DMS79 (cell line): ENCODE data around the gene SLIT3.

Experiments used
- DNase-seq: peaks from one replicate; lab custom pipeline; 2025; lab: John Stamatoyannopoulos, UW

SLIT3 gene

DNA sequence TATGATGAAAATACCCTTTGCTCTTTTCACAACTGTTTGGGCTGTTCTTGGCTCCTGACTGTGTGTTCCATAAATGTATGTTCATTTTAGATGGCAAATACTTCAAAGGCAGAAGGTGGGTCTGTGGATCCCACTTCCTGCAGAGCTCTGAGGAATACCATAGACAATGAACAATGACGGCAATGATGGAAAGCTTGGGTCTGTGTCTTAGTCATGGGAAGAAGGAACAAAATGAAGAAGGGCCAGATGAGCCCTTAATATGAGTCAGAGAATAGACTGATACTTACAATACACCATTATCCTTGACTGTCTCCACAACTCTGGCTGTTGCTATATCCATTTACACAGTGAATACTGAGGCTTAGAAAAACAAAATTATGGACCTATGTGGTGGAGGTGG lies 126.0 kb downstream of the SLIT3 start:
- DNase-seq = no peak

DNA sequence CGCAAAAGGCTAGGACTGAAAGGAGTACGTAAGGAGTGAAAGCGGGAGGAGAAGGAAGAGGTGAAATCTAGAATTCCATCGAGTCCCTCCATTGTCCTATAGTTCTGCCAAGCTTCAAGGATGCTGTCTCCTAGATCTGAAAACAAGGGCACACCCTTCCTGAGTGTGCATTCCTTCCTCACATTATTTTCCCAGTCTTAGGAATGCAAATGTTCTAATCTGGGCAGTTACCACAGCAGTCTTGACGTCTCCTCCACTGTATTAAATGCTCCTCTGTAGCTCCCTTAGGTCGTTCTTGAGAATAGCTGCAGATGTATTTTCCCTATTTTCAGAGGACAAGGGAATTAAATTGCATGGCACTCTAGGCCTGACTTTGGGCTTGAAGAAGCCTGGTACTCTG lies 127.6 kb downstream of the SLIT3 start:
- no peak for DNase-seq

DNA sequence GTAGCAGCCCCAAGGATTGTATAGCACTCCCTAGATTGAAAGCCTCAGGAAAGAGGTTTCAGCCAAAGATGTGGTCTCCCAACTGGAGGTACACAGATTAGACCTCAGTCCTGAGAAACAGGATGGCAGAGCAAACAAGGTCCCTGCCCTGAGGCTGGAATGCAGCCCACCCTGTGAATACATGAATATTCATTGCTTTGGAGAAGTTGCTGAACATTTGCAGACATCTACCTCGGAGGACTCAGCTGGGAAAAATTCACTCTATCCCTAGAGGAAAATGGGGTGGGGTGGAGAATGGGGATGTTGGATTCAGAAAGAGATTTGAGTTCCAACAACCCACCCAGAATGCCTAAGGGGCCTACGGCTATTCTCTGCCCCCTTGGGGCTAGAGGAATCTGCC lies 129.4 kb downstream of the SLIT3 start:
- DNase-seq = no peak

DNA sequence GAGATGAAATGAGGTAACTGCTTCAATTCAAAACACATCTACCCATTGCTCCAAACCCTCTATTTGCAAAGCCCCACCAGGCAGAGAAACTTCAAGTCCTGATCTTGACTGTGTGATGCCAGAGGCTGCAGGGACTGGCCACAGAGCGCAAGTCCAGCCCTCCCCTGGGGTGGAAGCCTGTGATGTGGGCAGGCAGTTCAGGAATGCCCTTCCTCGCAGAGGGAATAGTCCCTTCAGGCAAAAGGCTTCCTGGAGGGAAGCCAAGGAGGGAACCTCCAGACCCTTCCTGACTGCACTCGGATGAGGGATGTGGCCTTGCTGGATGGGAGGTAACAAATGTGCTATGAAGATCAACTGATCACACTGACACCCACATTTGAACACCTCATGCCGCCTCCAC lies 131.2 kb downstream of the SLIT3 start:
- DNase-seq = no peak

DNA sequence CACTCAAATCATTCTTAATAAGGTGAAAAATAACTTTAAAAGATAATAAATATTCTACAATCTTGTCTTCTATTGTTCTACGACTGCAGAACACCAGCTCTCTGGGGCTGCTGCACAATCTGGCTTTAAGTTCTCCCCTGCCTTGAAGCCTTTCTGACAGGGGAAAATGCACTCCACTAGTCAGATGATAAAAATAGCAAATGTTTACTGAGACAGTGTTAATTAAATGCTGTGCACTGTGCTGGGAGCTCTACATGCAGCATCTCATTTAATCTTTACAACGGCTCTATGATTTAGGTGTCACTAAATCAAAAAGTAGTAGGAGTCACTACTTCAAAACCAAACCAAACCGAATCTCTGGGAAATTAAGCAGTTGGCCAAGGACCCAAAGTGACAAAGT lies 132.7 kb downstream of the SLIT3 start:
- DNase-seq = no peak

DNA sequence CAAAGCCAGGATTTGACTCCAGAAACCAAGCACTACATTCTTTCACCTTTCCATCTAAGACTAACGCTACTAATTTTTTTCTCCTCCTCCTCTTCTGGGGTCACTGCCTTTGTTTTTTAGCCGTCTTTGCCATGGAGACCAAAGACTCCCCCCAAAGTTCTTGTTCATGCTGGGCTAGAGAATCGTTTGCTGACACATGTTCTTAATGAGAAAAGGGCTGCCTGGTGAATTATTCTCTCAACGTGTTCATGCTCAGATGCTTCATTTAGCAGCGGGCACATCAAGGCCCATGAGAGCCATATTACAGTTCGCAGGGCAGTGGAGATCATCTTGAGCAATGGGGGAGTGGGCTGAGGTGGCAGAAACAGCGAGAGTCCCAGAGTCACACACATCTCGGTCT lies 134.9 kb downstream of the SLIT3 start:
- DNase-seq = peak; percentile 9

DNA sequence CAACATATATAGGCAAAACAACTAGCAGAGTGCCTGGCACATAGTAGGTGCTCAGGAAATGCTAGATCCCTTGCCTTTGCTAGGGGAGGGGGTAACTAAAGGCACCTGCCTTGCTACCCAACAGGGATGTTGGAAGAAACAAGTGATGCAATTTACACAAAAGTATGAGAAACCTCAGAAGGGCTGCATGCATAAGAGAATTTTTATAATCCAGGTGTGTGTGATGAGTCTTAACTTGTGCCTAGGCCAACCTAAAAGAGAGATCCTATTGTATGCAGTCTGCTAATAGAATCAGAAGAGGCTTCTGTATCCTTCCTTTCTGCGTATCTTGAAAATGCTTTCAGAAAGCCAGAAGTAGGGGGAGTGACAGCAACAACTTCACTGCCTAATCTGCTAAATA lies 135.9 kb downstream of the SLIT3 start:
- no peak for DNase-seq

DNA sequence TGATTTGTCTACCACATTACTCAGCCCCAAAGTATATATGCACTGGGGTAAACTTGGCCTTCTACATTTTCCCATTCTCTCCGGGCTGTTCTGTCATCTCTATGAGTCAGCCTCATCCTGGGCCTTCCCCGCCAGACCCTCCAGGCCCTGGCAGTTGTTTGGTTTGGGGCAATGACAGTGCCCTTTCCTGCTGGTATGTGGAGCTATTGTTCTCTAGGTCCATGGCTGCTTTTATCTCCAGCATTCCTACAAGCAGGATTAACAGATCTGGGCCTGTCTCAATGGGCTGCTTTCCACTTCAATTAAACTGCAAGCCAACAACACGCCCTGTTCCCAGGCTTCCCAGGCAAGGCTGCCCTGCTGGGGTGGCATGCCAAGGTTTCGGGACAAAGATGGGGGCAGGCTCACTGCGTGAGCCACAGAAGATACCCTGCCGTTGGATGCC lies 136.4 kb downstream of the SLIT3 start:
- no peak for DNase-seq

DNA sequence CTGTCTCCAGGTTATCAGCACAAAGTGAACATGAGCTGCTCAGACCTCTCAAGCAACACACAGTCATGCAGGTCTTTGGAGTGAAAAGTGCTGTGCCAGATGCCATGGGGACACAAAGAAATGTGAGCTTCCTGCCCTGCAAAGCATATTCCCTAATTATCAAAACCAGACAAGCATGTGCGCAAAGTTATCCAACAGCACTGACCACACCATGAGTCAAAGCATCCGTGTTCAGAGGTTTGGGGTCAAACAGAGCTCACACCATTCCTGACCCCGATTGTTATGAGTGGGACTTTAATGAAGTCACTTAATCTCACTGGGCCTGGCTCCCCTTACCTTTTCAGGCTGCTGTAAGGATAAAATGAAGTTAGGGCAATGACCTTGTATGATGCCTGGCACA lies 138.5 kb downstream of the SLIT3 start:
- no peak for DNase-seq

DNA sequence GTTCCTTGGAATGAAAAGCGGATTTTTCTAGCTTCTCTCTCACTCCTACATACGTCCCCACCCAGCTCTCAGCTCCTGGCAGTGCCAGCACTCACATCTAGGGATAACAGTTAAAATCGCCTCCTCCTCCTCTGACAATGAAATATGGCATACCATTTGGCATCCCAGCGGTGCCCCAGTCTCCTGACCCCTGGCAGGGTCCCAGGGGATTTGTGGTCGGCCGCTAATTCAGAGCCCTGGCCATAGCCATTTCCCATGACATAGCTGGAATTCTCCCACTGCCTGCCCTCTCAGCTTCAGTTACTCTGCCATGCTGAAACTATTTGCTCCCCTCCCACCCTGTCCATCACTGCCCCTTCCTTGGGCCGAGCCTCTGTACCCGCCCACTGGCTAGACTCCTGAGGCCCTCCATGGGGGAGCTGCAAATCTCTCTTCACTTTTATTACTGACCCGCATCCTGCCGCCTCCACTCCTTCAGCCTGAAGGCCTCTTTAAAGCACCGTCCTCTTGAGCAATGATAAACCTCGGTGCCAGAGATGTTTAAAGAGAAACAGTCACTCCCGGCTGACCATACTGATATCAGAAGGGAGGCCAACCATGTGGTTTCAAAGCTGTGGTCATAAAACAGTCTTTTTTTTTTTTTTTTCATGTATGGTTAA lies 139.8 kb downstream of the SLIT3 start:
- no peak for DNase-seq

DNA sequence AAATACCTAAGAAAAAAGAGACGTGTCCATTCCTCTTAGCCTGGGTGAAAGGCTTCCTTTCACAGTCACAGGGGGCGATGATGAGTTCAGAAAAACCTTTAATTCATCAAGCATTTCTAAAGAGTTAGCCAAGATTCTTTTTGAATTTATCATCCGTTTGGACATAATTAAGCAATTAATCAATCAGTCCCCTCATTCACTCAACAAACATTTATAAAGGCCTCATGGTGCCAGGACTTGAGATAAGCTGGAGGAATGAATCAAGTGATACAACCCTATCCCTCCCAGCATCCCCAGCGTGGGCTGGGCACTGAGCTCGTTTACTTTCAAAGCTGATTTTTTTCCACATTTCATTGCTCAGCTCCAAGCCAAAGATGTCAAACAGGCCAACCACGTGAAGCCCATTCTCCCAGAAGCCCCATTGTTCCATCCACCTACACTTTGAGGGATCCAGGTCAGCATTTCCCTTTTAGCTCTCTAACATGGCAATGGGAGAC lies 140.5 kb downstream of the SLIT3 start:
- no peak for DNase-seq

DNA sequence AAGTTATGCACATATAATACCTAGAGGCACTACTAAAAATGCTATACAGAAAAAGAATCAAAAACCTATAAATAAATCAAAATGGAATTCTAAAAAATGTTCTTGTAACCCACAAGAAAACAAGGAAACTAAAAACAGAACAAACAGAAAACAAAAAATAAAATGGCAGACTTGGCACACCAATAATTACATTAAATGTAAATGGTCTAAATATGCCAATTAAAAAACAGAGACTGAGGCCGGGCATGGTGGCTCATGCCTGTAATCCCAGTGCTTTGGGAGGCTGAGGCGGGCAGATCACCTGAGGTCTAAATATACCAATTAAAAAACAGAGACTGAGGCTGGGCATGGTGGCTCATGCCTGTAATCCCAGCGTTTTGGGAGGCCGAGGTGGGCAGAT lies 142.2 kb downstream of the SLIT3 start:
- no peak for DNase-seq

DNA sequence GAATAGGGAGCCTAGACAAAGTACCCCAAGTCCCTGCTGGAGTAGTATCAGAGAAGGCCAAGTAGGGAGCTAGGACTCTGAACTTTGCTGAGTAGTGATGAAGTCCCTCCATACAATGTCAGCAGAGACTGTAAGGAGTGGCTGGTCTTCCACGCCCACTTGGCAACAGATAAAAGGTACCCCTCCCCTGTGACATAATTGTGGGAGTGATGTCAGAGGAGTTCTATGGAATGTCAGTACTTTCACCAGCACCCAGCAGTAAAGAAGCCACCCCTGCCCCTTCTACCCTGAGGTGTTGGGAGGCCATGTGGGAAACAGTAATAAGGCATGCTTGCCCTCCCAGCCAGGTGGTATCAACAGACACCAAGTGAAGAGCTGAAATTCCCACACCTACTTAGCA lies 143.9 kb downstream of the SLIT3 start:
- no peak for DNase-seq

DNA sequence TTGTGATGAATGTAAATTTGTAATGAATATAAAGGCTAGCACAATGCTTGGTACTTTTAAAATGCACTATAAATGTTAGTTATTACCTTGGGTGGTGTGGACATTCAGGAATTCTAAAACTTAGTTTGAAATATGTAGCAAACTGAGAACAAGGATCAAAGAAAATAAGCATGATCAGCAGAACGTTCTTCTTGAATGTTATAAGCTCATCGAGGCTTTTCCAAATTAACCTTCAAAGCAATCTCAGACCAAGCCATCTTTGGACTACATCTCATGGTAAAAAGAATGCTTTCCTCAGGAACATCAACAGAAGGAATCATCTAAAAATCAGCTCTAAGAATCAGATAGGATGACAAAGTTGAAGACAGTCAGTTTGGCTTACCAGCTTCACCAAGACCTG lies 146.3 kb downstream of the SLIT3 start:
- DNase-seq = no peak

DNA sequence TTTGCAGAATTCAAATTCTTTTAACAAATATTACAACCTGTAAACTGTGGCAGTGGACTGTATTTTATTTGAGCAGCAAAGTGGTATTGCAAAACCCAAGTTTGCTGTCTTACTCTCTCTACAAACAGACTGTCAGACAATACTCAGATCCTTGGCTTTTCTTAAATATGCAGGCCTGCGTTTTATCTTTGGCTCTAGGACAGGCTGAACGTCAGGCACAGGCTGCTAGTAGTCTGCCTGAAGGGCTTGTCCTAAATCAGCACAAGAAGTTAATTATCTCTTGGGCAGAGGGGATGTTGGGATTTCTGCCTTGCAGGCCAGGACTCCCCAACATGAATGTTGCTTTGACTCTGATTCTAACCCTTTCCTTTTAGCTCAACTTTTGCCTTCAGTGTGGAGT lies 147.5 kb downstream of the SLIT3 start:
- no peak for DNase-seq

DNA sequence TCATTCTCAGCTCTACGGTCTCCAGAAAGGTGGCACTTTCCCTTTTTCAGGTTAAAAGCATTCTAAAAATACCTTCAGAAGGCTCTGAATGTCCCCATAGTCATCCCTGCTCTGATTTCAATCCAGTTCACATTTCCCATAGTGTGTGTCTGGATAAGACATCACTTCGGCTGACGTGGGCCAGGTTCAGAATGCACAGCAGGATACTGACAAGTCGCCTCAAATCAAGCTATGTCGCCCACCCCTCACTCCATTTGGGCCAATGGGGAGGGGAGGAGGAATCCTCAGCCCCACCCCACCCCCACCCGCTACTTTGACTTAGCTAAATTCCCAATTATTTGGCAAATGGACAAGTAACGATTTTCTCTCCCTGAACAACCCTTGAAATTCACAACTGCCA lies 148.0 kb downstream of the SLIT3 start:
- DNase-seq = no peak

DNA sequence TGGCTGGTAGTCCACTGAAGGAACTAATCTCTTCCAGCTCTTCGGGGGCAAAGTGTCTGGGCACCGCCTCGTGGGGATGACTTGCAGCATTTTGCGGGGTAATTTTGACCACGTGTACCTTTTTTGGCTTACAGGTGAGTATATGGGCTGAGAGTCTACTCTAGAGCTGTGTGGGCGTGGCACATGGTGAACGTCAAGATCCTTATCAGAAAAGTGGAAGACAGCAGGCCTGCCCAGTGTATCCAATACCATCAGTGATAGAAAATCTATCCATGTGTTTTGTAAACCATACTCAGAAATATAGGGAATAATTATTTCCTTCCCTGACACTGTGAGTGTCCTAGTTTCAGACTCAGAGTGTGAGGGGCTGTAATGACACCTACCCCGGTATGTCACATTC lies 148.5 kb downstream of the SLIT3 start:
- no peak for DNase-seq

DNA sequence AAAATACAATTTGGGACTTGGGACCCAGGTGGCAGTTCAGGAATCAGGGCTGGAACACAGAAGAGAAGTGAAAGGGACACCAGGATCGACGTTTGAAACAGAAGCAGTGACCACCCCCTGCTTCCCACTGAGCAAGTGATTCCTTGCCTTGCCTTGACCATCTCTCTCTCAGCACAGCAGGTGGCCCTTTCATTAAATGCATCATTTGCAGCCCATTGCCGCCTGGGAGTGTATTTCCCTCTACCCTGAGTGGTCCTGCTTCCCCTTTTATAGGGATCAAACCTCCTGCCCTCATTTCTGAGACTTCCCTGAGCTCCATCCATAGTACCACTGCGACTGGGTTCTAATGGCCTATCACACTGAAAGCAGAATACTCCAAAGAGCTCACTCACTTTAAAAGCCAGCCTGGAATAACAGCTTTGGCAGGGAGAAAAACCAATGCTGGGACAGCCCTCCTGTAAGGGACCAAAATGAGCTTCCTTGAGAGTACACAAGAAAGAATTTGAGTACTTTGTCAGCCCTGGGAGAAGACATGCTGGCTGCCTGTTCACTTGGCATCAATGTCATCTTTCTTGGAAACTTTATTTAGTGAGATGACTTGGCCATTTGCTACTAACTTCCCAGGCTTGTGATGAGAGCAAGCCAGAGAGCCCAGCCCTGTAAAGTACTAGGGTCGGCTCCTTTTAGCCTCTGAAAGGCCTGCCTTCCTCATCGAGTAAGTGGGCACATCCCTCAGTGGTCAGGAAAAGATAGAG lies 149.7 kb downstream of the SLIT3 start:
- DNase-seq = no peak

DNA sequence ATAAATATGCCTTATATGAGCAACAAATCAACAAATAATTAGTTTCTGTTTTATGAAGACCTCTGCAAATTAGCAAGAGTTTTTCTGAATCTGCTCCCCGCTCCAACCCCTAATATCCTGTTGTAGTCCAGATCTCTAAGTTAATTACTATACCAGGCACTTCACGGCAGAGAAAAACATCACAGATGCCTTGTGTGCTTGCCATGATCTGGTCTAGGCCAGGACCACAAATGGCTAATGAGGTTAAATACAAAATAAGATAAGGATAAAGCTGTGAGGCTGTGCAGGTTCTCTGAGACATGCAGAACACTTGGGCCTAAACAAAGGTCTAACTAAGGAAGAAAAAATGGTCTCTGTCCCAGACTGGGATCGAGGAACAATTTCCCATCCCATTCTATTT lies 150.8 kb downstream of the SLIT3 start:
- DNase-seq = no peak

DNA sequence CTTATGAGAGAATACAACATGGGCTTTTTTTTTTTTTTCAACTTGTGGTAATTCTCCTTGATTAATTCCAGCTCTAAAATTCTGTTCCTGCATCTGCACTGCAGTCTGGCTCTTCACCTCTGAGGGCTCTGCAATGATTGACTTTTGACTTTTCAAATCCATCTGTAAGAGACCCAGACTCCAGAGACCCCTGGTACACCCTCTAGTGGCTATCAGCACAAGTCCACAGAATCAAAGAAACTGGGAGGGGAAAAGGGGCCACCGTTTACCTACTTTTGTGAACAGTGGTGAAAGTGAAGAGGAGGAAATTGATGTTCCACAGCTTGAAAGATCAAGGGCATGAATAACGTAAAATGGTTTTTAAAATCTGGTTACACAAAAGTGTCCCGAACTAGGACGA lies 151.6 kb downstream of the SLIT3 start:
- no peak for DNase-seq

DNA sequence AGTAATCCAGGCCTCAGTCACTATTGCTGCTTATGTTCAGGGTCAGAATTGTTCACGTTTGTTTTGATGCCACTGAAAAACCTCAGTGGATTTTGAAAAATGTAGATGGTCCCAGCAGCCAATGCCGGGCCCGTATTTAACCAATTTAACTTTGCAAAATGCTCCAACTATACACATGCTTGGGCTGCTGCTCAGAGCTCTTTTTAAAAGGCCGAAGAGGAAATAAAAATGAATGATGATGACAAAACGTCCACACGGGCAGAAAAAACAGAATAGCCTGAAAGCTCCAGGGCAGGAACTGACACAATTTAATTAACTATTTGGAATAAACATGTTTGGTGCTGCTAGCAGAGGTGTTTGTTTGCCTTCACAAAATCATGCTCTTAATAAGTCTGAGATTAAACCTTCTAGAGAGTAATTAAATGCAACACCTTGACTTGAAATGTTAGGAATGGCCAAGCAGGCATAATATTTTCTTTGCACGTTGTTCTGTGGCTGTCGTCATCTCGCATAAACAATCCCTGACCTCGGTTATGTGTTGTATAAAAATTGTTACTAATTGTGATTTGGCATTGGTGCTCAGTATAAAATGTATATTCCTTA lies 152.7 kb downstream of the SLIT3 start:
- no peak for DNase-seq

DNA sequence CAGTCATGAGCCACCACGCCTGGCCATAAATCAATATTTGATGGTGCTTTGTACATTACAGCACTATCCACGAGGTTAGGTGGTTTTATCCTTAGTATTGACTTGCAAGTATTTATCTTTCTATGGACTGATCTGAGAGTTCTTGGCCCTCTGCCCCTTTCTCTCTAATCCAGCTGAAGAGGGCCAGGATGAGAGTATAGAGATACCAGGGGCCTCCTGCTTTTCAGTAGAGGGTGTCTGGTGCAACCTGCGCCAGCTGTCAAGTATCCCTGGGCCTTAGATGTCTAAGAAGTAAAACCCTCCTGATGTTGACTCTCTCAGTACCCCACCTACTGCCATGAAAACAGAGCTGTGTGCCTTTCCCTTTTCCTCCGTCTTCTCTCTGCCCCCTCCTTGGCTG lies 153.4 kb downstream of the SLIT3 start:
- no peak for DNase-seq

DNA sequence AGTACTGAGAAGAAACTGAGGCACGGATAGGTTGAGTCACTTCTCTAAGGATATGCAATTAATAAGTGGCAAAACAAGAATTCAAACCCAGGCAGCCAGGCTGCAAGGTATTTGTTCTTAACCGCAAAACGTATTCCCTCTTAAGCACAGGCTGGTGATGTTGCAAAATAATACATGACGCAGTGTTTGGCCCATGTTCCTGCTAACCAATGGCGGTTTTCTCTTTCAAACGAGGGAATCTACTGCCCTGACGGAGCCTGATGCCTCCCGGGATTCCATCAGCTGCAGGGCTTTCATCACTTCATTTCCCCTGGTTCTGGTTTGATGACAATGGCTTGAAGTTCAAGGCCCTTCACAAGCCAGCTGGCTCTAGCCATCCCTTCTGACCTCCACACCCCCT lies 154.8 kb downstream of the SLIT3 start:
- peak; percentile 14 for DNase-seq
